ENCODE data around the gene MICAL3.
"Not testable (repeated sequence)": the region's sequence is repeated elsewhere in the genome, so short reads cannot be mapped to it uniquely, and the experiment has no call there.

Gene MICAL3

GRCh38 chr22:18024276-18024939 lies at the start of gene MICAL3:
TSS of gene MICAL3 (minus strand) at chr22:18024561. CDS start at chr22:17906812, 117,749 bp downstream.
- Histone ChIP-seq H3K4me3 (ENCODE audit: low read depth, low read length) (peak within 1 kb of the TSS; percentile 75), H3K4me1 (ENCODE audit: control insufficient read depth, insufficient read depth, low read length) (no peaks in the 10 kb centered on the region), H3K27me3 (ENCODE audit: control insufficient read depth, insufficient read depth, low read length) (peaks cover 37% of the 10 kb centered on the region), H3K36me3 (ENCODE audit: control insufficient read depth, insufficient read depth, low read length) (no peaks in the 10 kb centered on the region), H3K9me3 (ENCODE audit: control insufficient read depth, insufficient read depth, low read length) (no peaks in the 10 kb centered on the region), H3K9ac (ENCODE audit: low read depth, low read length) (peak within 1 kb of the TSS; percentile 60)

- not testable (repeated sequence) for H3K27me3 ChIP-seq (ENCODE audit: control insufficient read depth, insufficient read depth, low read length); H3K4me1 ChIP-seq (ENCODE audit: control insufficient read depth, insufficient read depth, low read length); H3K9ac ChIP-seq (ENCODE audit: low read depth, low read length); H3K36me3 ChIP-seq (ENCODE audit: control insufficient read depth, insufficient read depth, low read length); H3K4me3 ChIP-seq (ENCODE audit: low read depth, low read length); H3K9me3 ChIP-seq (ENCODE audit: control insufficient read depth, insufficient read depth, low read length)
These were observed 49.6 kb upstream of the MICAL3 start for GRCh38 chr22:18073927-18074326.

- Histone ChIP-seq H3K4me1 (ENCODE audit: control insufficient read depth, insufficient read depth, low read length) (no peaks in the 10 kb centered on the region), H3K9me3 (ENCODE audit: control insufficient read depth, insufficient read depth, low read length) (no peaks in the 10 kb centered on the region), H3K27me3 (ENCODE audit: control insufficient read depth, insufficient read depth, low read length) (no peaks in the 10 kb centered on the region), H3K4me3 (ENCODE audit: low read depth, low read length) (no peak overlapping the region), H3K36me3 (ENCODE audit: control insufficient read depth, insufficient read depth, low read length) (no peaks in the 10 kb centered on the region), H3K9ac (ENCODE audit: low read depth, low read length) (no peak overlapping the region)
These were observed 49.1 kb upstream of the MICAL3 start for GRCh38 chr22:18073467-18073866.

GRCh38 chr22:18071968-18072310 lies 47.6 kb upstream of the MICAL3 start:
- no peak overlapping the region for H3K9ac ChIP-seq (ENCODE audit: low read depth, low read length)
- no peak overlapping the region for H3K4me3 ChIP-seq (ENCODE audit: low read depth, low read length)

GRCh38 chr22:18071307-18071967 lies 47.1 kb upstream of the MICAL3 start:
- not testable (repeated sequence) for H3K9me3 ChIP-seq (ENCODE audit: control insufficient read depth, insufficient read depth, low read length); H3K4me3 ChIP-seq (ENCODE audit: low read depth, low read length); H3K9ac ChIP-seq (ENCODE audit: low read depth, low read length); H3K27me3 ChIP-seq (ENCODE audit: control insufficient read depth, insufficient read depth, low read length); H3K36me3 ChIP-seq (ENCODE audit: control insufficient read depth, insufficient read depth, low read length); H3K4me1 ChIP-seq (ENCODE audit: control insufficient read depth, insufficient read depth, low read length)

More at GRCh38 chr22:18071968-18072310, 47.6 kb upstream of the MICAL3 start:
- H3K36me3 ChIP-seq (ENCODE audit: control insufficient read depth, insufficient read depth, low read length) = no peaks in the 10 kb centered on the region
- no peaks in the 10 kb centered on the region for H3K27me3 ChIP-seq (ENCODE audit: control insufficient read depth, insufficient read depth, low read length)
- no peaks in the 10 kb centered on the region for H3K4me1 ChIP-seq (ENCODE audit: control insufficient read depth, insufficient read depth, low read length)
- H3K9me3 ChIP-seq (ENCODE audit: control insufficient read depth, insufficient read depth, low read length) = no peaks in the 10 kb centered on the region

GRCh38 chr22:18070556-18071306 lies 46.4 kb upstream of the MICAL3 start:
- no peaks in the 10 kb centered on the region for H3K9me3 ChIP-seq (ENCODE audit: control insufficient read depth, insufficient read depth, low read length)
- H3K4me3 ChIP-seq (ENCODE audit: low read depth, low read length) = no peak overlapping the region
- no peak overlapping the region for H3K9ac ChIP-seq (ENCODE audit: low read depth, low read length)
- H3K36me3 ChIP-seq (ENCODE audit: control insufficient read depth, insufficient read depth, low read length) = no peaks in the 10 kb centered on the region
- no peaks in the 10 kb centered on the region for H3K4me1 ChIP-seq (ENCODE audit: control insufficient read depth, insufficient read depth, low read length)
- H3K27me3 ChIP-seq (ENCODE audit: control insufficient read depth, insufficient read depth, low read length) = no peaks in the 10 kb centered on the region

- no peak overlapping the region for H3K4me3 ChIP-seq (ENCODE audit: low read depth, low read length)
- H3K36me3 ChIP-seq (ENCODE audit: control insufficient read depth, insufficient read depth, low read length) = no peaks in the 10 kb centered on the region
- no peaks in the 10 kb centered on the region for H3K27me3 ChIP-seq (ENCODE audit: control insufficient read depth, insufficient read depth, low read length)
- no peaks in the 10 kb centered on the region for H3K4me1 ChIP-seq (ENCODE audit: control insufficient read depth, insufficient read depth, low read length)
- no peaks in the 10 kb centered on the region for H3K9me3 ChIP-seq (ENCODE audit: control insufficient read depth, insufficient read depth, low read length)
- no peak overlapping the region for H3K9ac ChIP-seq (ENCODE audit: low read depth, low read length)
These were observed 45.7 kb upstream of the MICAL3 start for GRCh38 chr22:18070041-18070440.

- Histone ChIP-seq H3K4me1 (ENCODE audit: control insufficient read depth, insufficient read depth, low read length) (no peaks in the 10 kb centered on the region), H3K27me3 (ENCODE audit: control insufficient read depth, insufficient read depth, low read length) (no peaks in the 10 kb centered on the region), H3K36me3 (ENCODE audit: control insufficient read depth, insufficient read depth, low read length) (no peaks in the 10 kb centered on the region), H3K9me3 (ENCODE audit: control insufficient read depth, insufficient read depth, low read length) (no peaks in the 10 kb centered on the region), H3K9ac (ENCODE audit: low read depth, low read length) (no peak overlapping the region), H3K4me3 (ENCODE audit: low read depth, low read length) (no peak overlapping the region)
These were observed 44.7 kb upstream of the MICAL3 start for GRCh38 chr22:18069041-18069440.

- Histone ChIP-seq H3K27me3 (ENCODE audit: control insufficient read depth, insufficient read depth, low read length) (no peaks in the 10 kb centered on the region), H3K4me1 (ENCODE audit: control insufficient read depth, insufficient read depth, low read length) (no peaks in the 10 kb centered on the region), H3K9me3 (ENCODE audit: control insufficient read depth, insufficient read depth, low read length) (no peaks in the 10 kb centered on the region), H3K9ac (ENCODE audit: low read depth, low read length) (no peak overlapping the region), H3K4me3 (ENCODE audit: low read depth, low read length) (no peak overlapping the region), H3K36me3 (ENCODE audit: control insufficient read depth, insufficient read depth, low read length) (no peaks in the 10 kb centered on the region)
These were observed 44.1 kb upstream of the MICAL3 start for GRCh38 chr22:18068381-18068988.

- Histone ChIP-seq H3K9me3 (ENCODE audit: control insufficient read depth, insufficient read depth, low read length) (no peaks in the 10 kb centered on the region), H3K27me3 (ENCODE audit: control insufficient read depth, insufficient read depth, low read length) (no peaks in the 10 kb centered on the region), H3K36me3 (ENCODE audit: control insufficient read depth, insufficient read depth, low read length) (no peaks in the 10 kb centered on the region), H3K4me1 (ENCODE audit: control insufficient read depth, insufficient read depth, low read length) (no peaks in the 10 kb centered on the region), H3K4me3 (ENCODE audit: low read depth, low read length) (no peak overlapping the region), H3K9ac (ENCODE audit: low read depth, low read length) (no peak overlapping the region)
These were observed 43.4 kb upstream of the MICAL3 start for GRCh38 chr22:18067548-18068341.

- H3K36me3 ChIP-seq (ENCODE audit: control insufficient read depth, insufficient read depth, low read length) = no peaks in the 10 kb centered on the region
- no peak overlapping the region for H3K9ac ChIP-seq (ENCODE audit: low read depth, low read length)
- H3K9me3 ChIP-seq (ENCODE audit: control insufficient read depth, insufficient read depth, low read length) = no peaks in the 10 kb centered on the region
- H3K4me3 ChIP-seq (ENCODE audit: low read depth, low read length) = no peak overlapping the region
- no peaks in the 10 kb centered on the region for H3K4me1 ChIP-seq (ENCODE audit: control insufficient read depth, insufficient read depth, low read length)
- H3K27me3 ChIP-seq (ENCODE audit: control insufficient read depth, insufficient read depth, low read length) = no peaks in the 10 kb centered on the region
These were observed 42.8 kb upstream of the MICAL3 start for GRCh38 chr22:18067121-18067520.

Data from iPS-15b (cell line).